AG10803 (cell line): Measurements from ENCODE around the gene SNX32.

Experiments
- DNase-seq: peaks from one replicate; pipeline ENCODE4 v3.0.0; 2010; ENCODE audit warnings: low read depth
- H3K4me3 ChIP-seq: 2 replicates; pipeline ENCODE4 v1.5.1; 2011; ENCODE audit warnings: mild to moderate bottlenecking, low read length, control low read depth
- CTCF ChIP-seq: conservative IDR thresholded peaks from 2 replicates; pipeline ENCODE4 v1.5.1; 2011; ENCODE audit warnings: mild to moderate bottlenecking, low read length, control low read depth, inconsistent platforms

The SNX32 gene

GRCh38 chr11:65873318-65874156 lies 39.8 kb downstream of the SNX32 start:
- peak; percentile 88 for DNase-seq
- no peak for TF ChIP-seq CTCF
- peak overlapping the region; percentile 81 for H3K4me3 ChIP-seq

DNA sequence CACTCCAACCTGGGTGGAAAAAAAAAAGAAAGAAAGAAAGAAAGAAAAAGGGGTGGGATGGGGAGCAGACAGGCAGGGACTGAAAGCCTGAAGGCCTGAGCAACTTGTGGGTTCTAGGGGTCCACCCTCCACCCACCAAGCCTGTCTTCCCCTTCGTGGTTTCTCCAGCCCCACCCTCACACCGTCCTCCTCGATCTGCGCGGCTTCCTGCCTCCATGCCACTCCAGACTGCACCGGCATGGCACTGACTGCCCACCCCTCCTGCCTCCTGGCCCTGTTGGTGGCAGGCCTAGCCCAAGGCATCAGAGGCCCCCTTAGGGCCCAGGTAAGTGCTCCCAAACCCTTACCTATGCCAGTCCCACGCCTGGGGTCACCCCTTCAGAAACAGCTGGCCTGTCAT lies 45.9 kb downstream of the SNX32 start, which contains the start of gene CTSW:
Gene CTSW, plus strand, starts transcription at position 221 of the 400 bp plus-strand sequence. Its CDS starts 18 bp downstream, at position 239.
- DNase-seq: no peak
- H3K4me3 ChIP-seq: no peak within 1 kb of the TSS
- TF ChIP-seq CTCF: no peak

DNA sequence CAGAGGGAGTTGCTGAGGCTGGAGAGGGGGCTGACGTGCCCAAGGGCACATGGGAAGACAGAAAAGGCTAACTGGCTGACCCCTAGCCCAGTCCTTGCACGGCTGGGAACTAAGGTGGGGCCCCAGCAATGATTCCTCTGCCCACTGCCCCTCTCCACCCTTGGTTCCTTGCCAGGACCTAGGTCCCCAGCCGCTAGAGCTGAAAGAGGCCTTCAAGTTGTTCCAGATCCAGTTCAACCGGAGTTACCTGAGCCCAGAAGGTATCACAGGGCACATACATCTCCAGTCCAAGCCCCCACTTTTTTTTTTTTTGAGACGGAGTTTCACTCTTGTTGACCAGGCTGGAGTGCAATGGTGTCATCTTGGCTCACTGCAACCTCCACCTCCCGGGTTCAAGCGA lies 46.3 kb downstream of the SNX32 start:
- no peak for TF ChIP-seq CTCF
- DNase-seq: no peak
- H3K4me3 ChIP-seq: no peak overlapping the region

DNA sequence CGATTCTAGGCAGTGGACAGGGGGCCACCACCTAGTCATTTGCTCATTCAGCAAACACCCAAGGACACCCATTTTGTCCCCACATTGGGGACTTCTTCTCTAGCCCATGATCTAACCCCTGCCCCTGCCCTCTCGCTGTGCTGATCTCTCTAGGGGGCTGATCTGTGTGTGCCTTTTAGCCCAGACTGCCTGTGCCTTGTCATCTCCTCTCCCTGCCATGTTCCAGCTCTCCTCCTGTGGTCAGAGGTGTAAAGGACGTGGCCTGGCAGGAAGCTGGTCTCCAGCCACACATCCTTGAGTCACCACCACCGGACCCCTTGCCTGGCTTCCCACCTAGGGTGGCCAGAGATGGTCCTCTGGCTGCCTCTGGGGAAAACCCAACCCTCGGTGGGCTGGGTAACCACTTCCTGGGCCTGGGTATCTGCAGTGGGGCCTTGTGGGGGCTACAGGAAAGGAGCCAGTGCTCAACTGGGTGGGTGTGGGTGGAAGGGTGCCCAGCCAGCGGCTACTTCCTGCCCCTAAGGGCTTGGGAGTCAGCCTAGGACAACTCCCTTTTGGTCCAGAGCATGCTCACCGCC lies 47.2 kb downstream of the SNX32 start:
- H3K4me3 ChIP-seq: no peak overlapping the region
- DNase-seq: no peak
- TF ChIP-seq CTCF: no peak

GRCh38 chr11:65882120-65883057 lies 48.6 kb downstream of the SNX32 start:
- no peak for TF ChIP-seq CTCF
- DNase-seq: no peak
- H3K4me3 ChIP-seq: no peak overlapping the region

DNA sequence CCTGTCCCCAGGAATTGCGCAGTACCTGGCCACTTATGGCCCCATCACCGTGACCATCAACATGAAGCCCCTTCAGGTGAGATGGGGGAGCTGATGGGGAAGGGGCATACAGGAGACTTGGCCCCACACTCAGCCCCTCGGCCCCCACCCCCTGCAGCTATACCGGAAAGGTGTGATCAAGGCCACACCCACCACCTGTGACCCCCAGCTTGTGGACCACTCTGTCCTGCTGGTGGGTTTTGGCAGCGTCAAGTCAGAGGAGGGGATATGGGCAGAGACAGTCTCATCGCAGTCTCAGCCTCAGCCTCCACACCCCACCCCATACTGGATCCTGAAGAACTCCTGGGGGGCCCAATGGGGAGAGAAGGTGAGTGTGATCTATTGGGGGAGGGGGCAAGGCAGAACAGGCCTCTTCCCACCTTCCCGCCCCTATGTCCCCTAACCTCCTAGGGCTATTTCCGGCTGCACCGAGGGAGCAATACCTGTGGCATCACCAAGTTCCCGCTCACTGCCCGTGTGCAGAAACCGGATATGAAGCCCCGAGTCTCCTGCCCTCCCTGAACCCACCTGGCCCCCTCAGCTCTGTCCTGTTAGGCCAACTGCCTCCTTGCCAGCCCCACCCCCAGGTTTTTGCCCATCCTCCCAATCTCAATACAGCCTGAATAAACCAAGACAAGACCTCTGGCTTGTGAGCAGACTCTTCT lies 49.4 kb downstream of the SNX32 start:
- no peak for TF ChIP-seq CTCF
- DNase-seq: no peak
- H3K4me3 ChIP-seq: no peak overlapping the region
